K562 (cell line): Measurements from ENCODE around the gene ANXA4. TPM values are rescaled to one million over a fixed set of nuclear protein-coding genes. Genes with fewer than 3 reads are reported as not detected.

Source experiments
- ARID4B ChIP-seq: sonication (generic); formaldehyde crosslinking; IDR thresholded peaks from 2 replicates; pipeline ENCODE4 v1.8.0; 2022; ENCODE audit warnings: mild to moderate bottlenecking, missing genetic modification reagents
- CBFB ChIP-seq: sonication (generic); formaldehyde crosslinking; IDR thresholded peaks from 2 replicates; pipeline ENCODE4 v1.4.0; 2020; ENCODE audit warnings: mild to moderate bottlenecking, missing genetic modification reagents
- ELF1 ChIP-seq: fragments of 200-800 bp; sonication (Bioruptor generic); IDR thresholded peaks from 2 replicates; pipeline ENCODE4 v1.6.1; 2016; ENCODE audit warnings: missing genetic modification characterization, missing compliant biosample characterization
- KAT2B ChIP-seq: IDR thresholded peaks from one replicate; pipeline ENCODE4 v1.6.1; 2012; ENCODE audit warnings: low read depth, mild to moderate bottlenecking, control low read depth, inconsistent platforms, low read length, moderate library complexity
- L3MBTL2 ChIP-seq: fragments of 450-650 bp; IDR thresholded peaks from 2 replicates; pipeline ENCODE4 v1.6.1; 2016; ENCODE audit warnings: mild to moderate bottlenecking, moderate library complexity
- MCM5 ChIP-seq: fragments of 450-650 bp; IDR thresholded peaks from 2 replicates; pipeline ENCODE4 v1.6.1; 2016; ENCODE audit warnings: low read depth
- PRPF4 ChIP-seq: fragments of 200-400 bp; formaldehyde crosslinking; IDR thresholded peaks from one replicate; pipeline ENCODE4 v1.6.1; 2017; ENCODE audit warnings: low read length, low read depth, mild to moderate bottlenecking; ENCODE audit not compliant: insufficient read depth, poor library complexity, severe bottlenecking
- SRF ChIP-seq, 2 experiments: fragments of 250-450, 450-650 bp in 1 of 2; sonication (Bioruptor Pico) in 1 of 2; sonication (generic) in 1 of 2; formaldehyde crosslinking; IDR thresholded peaks; 2 replicates each; pipeline versions ENCODE4 v1.5.0 to v1.5.1; 2020 to 2022; ENCODE audit warnings: mild to moderate bottlenecking in 1 of 2, missing genetic modification reagents in 1 of 2
- SRSF7 ChIP-seq: fragments of 200-400 bp; formaldehyde crosslinking; optimal IDR thresholded peaks from 2 replicates; pipeline ENCODE3; 2017; ENCODE audit warnings: mild to moderate bottlenecking, low read depth, low read length
- TSHZ1 ChIP-seq: fragments of 250-450 bp; sonication (Bioruptor Pico); IDR thresholded peaks from 2 replicates; pipeline ENCODE4 v1.4.0; 2020; ENCODE audit warnings: mild to moderate bottlenecking, moderate library complexity
- ZNF395 ChIP-seq: fragments of 200-800 bp; sonication (Bioruptor generic); IDR thresholded peaks from 2 replicates; pipeline ENCODE4 v1.6.1; 2017; ENCODE audit warnings: missing genetic modification characterization, missing compliant biosample characterization
- ZNF512 ChIP-seq: IDR thresholded peaks from 2 replicates; pipeline ENCODE4 v1.6.1; 2016; ENCODE audit warnings: missing genetic modification characterization, missing compliant biosample characterization
- ZNF766 ChIP-seq: fragments of 200-800 bp; sonication (Bioruptor generic); conservative IDR thresholded peaks from 2 replicates; pipeline ENCODE4 v1.6.1; 2016; ENCODE audit warnings: missing genetic modification characterization, missing compliant biosample characterization
- polyA plus RNA-seq, 8 experiments: library from polyadenylated mRNA; depleted of rRNA in 4 of 8; stranded (reverse) in 5 of 8; unstranded in 3 of 8; fragments of >200 nt; fragmentation: Nextera tagmentation in 2 of 8; fragmentation: Illumina TruSeq in 1 of 8; extraction: Ambion mirVana in 2 of 8; extraction: Trizol in 1 of 8; gene quantifications; 2 replicates each; pipeline versions ENCODE4 v1.2.1 to v1.2.3, GENCODE V29; 2011 to 2014; ENCODE audit warnings: inconsistent platforms in 1 of 8, missing spikeins in 1 of 8
- total RNA-seq, 7 experiments: library from RNA; depleted of rRNA in 6 of 7; stranded (reverse); fragments of >200 nt in 6 of 7; fragmentation: Illumina TruSeq in 2 of 7; extraction: Trizol in 2 of 7; gene quantifications; 2 replicates each; pipeline versions ENCODE4 v1.2.1 to v1.2.3, GENCODE V29; 2011 to 2021; ENCODE audit warnings: low replicate concordance in 1 of 7
- TF ChIP-seq, protein P1 (sequence below): fragments of 250-450 bp; sonication (Bioruptor Pico); IDR thresholded peaks from 2 replicates; pipeline ENCODE4 v1.5.0; 2020; ENCODE audit warnings: mild to moderate bottlenecking, borderline replicate concordance

The ANXA4 gene
- total and polyA plus RNA-seq, 9 of the 15 experiments (the other 6 are each of a cell fraction or from before 2014, with no cell fraction given): 3.4 to 13.6 (median 11.6) TPM

- no peak for TF ChIP-seq TSHZ1
- TF ChIP-seq ZNF395: peak; percentile 99
- no peak for TF ChIP-seq MCM5
- TF ChIP-seq SRSF7: no peak
- TF ChIP-seq ZNF766 (CRISPR knock-in tag): peak; percentile 99
- TF ChIP-seq PRPF4: no peak
- peak; percentile 81 for TF ChIP-seq L3MBTL2
- no peak for TF ChIP-seq SRF (CRISPR knock-in tag; IDR thresholded peaks at IDR 0.05)
- peak; percentile 88; the same call in 1 of the 2 replicates for TF ChIP-seq CBFB (CRISPR knock-in tag)
- TF ChIP-seq ZNF512 (tag): no peak
- TF ChIP-seq, protein P1, sequence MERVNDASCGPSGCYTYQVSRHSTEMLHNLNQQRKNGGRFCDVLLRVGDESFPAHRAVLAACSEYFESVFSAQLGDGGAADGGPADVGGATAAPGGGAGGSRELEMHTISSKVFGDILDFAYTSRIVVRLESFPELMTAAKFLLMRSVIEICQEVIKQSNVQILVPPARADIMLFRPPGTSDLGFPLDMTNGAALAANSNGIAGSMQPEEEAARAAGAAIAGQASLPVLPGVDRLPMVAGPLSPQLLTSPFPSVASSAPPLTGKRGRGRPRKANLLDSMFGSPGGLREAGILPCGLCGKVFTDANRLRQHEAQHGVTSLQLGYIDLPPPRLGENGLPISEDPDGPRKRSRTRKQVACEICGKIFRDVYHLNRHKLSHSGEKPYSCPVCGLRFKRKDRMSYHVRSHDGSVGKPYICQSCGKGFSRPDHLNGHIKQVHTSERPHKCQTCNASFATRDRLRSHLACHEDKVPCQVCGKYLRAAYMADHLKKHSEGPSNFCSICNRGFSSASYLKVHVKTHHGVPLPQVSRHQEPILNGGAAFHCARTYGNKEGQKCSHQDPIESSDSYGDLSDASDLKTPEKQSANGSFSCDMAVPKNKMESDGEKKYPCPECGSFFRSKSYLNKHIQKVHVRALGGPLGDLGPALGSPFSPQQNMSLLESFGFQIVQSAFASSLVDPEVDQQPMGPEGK: no peak
- no peak for TF ChIP-seq ELF1 (tag)
- TF ChIP-seq KAT2B: no peak
- TF ChIP-seq ARID4B (CRISPR knock-in tag): no peak
These were observed 57.1 kb downstream of the ANXA4 start (continued) for GRCh38 chr2:69798909-69799526.
